Measurements from ENCODE around the gene TLR8.

- TF ChIP-seq CTCF (IDR thresholded peaks at IDR 0.05) (no peak), CREB1 (CRISPR knock-in tag; IDR thresholded peaks at IDR 0.05) (no peak), GRHL2 (CRISPR knock-in tag; IDR thresholded peaks at IDR 0.05; ENCODE audit: insufficient replicate concordance, severe bottlenecking) (no peak), RELA (CRISPR knock-in tag; IDR thresholded peaks at IDR 0.05; ENCODE audit: borderline replicate concordance) (no peak), ZNF423 (CRISPR knock-in tag; IDR thresholded peaks at IDR 0.05) (no peak), SP1 (CRISPR knock-in tag; conservative IDR thresholded peaks at IDR 0.05) (no peak), ZNF263 (CRISPR knock-in tag; IDR thresholded peaks at IDR 0.05; ENCODE audit: low read depth) (no peak)
Measured at GRCh38 chrX:12961196-12961718, 54.8 kb downstream of the TLR8 start.

All from WTC11 (cell line).